Esophagus squamous epithelium (tissue), 5 donors: ENCODE data around the gene TMEM59L. TPM values are rescaled to one million over a fixed set of nuclear protein-coding genes. Genes with fewer than 3 reads are reported as not detected.

ENCODE experiments used
- DNase-seq: peaks from one replicate; lab custom pipeline; 2025; lab: John Stamatoyannopoulos, UW
- H3K27ac ChIP-seq, 4 donors: fragments of 200-600 bp; sonication (generic); one replicate each; pipeline ENCODE4 v1.5.1; 2016 to 2019; ENCODE audit warnings: mild to moderate bottlenecking in 1 of 4
- H3K27me3 ChIP-seq, 4 donors: fragments of 200-600 bp; sonication (generic); 1 replicate in 3 of 4; 2 replicates in 1 of 4; pipeline versions ENCODE4 v1.5.1 to v1.6.0; 2017 to 2021; ENCODE audit warnings: antibody characterized with exemption in 1 of 4
- H3K36me3 ChIP-seq, 3 donors: fragments of 200-600 bp; sonication (generic); one replicate each; pipeline ENCODE4 v1.5.1; 2016 to 2019
- H3K4me1 ChIP-seq, 3 donors: fragments of 200-600 bp; sonication (generic); one replicate each; pipeline ENCODE4 v1.5.1; 2017 to 2019
- H3K4me3 ChIP-seq, 4 donors: fragments of 200-600 bp; sonication (generic); 1 replicate in 3 of 4; 2 replicates in 1 of 4; pipeline ENCODE4 v1.5.1; 2016 to 2019; ENCODE audit warnings: mild to moderate bottlenecking in 2 of 4, moderate library complexity in 1 of 4
- H3K9me3 ChIP-seq, 3 donors: fragments of 200-600 bp; sonication (generic); one replicate each; pipeline ENCODE4 v1.5.1; 2016 to 2019
- CTCF ChIP-seq, 6 experiments: fragments of 450-650 bp in 4 of 6; fragments of 200-600 bp in 2 of 6; sonication (generic) in 2 of 6; IDR thresholded peaks; one replicate each; pipeline ENCODE4 v1.5.1; 2016 to 2019; ENCODE audit warnings: antibody characterized with exemption in 6 of 6, mild to moderate bottlenecking in 4 of 6, moderate library complexity in 4 of 6
- POLR2A ChIP-seq, 4 donors: fragments of 450-650 bp; IDR thresholded peaks; one replicate each; pipeline ENCODE4 v1.6.1; 2017; ENCODE audit warnings: antibody characterized with exemption in 4 of 4, mild to moderate bottlenecking in 4 of 4, moderate library complexity in 3 of 4
- WGBS, 2 donors: methylation state at CpG; one replicate each; pipeline ENCODE4 v1.1.5; 2018; 5-methylcytosine and 5-hydroxymethylcytosine counted together
- intact Hi-C: fragments of 100-400 bp; cut with DNase I; formaldehyde crosslinking; loops from one replicate; pipeline ENCODE4 v1.15.0; 2022
- total RNA-seq, 4 donors: library from RNA; depleted of rRNA; stranded (reverse); fragments of >200 nt; gene quantifications; one replicate each; pipeline ENCODE4 v1.1.0, GENCODE V29; 2016
- donor health status: DM: yes; HTN: yes; CAD: no.

The TMEM59L gene
- total RNA-seq, 4 donors from 2014 or later = 0.18 to 2.7 TPM; not detected in 2

DNA sequence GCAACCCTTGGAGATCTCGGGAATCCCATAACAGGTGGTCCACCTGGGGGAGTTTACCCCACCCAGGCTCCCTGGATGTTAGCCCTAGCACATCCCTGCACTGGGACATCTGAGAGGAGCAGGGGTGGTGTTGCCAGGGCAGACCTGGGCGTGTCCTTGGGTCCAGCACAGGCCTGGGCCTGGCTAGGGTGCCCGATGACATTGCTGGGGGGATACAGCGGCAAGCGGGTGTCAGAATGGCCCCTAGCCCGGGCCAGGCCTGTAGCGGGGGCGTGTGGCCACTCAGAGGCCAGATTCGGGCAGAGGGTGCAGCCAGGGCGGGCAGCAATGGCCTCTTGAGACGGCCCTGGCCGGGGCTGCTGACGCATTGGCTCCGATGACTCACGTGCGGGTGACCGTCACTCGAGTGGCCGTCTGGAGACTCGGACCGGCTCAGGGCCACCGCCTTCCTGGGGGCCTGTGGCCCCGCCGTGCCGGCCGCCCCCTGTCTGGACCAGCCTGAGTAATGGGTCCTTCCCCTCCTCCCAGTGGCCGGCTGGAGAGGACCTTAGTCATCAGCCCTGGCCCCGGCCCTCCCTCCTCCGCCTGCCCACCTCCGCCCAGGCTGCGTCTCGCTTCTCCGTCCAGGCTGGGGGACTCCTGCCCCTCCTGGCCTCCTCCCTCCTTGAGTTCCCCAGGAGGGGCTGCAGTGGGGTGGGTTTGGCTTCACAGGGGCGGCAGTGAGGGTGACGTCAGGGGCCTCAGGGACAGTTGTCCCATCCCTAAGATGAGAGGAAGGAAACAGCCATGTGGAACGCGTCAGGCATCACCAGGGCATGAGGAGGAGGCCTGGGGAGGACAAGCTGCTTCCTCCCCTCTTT is 47.6 kb downstream of the TMEM59L start:
- intact Hi-C loops = no loop called here
- Histone ChIP-seq H3K27ac (peak overlapping the region; percentile 65 to 93 (median 81)), H3K4me1 (peaks cover 6 to 75% (median 31%) of the 10 kb centered on the region in 3 donors), H3K36me3 (peaks cover 0 to 13% (median 0%) of the 10 kb centered on the region in 3 donors), H3K27me3 (no peaks in the 10 kb centered on the region), H3K4me3 (peak overlapping the region in 1 of 4 donors; percentile 19), H3K9me3 (no peaks in the 10 kb centered on the region)
- TF ChIP-seq POLR2A (IDR thresholded peaks at IDR 0.05) (no peak), CTCF (IDR thresholded peaks at IDR 0.05) (no peak)
- WGBS, 2 donors = 67 to 86% methylated on average over 1 to 21 of the region's 37 CpGs
- DNase-seq = no peak

GRCh38 chr19:18660939-18661670 is 48.4 kb downstream of the TMEM59L start:
- H3K36me3 ChIP-seq = peaks cover 0 to 21% (median 0%) of the 10 kb centered on the region in 3 donors
- TF ChIP-seq CTCF (IDR thresholded peaks at IDR 0.05) (no peak), POLR2A (IDR thresholded peaks at IDR 0.05) (no peak)
- peak overlapping the region; percentile 60 to 93 (median 81) for H3K27ac ChIP-seq
- H3K4me1 ChIP-seq = peaks cover 6 to 78% (median 31%) of the 10 kb centered on the region in 3 donors
- intact Hi-C loops = no loop called here
- no peak for DNase-seq
- no peaks in the 10 kb centered on the region for H3K27me3 ChIP-seq
- WGBS, 2 donors = 74% methylated on average over 6 of the region's 10 CpGs; no CpG with 5 or more reads in 1 of the 2 donors
- H3K4me3 ChIP-seq = peak overlapping the region in 1 of 4 donors; percentile 19
- no peaks in the 10 kb centered on the region for H3K9me3 ChIP-seq

DNA sequence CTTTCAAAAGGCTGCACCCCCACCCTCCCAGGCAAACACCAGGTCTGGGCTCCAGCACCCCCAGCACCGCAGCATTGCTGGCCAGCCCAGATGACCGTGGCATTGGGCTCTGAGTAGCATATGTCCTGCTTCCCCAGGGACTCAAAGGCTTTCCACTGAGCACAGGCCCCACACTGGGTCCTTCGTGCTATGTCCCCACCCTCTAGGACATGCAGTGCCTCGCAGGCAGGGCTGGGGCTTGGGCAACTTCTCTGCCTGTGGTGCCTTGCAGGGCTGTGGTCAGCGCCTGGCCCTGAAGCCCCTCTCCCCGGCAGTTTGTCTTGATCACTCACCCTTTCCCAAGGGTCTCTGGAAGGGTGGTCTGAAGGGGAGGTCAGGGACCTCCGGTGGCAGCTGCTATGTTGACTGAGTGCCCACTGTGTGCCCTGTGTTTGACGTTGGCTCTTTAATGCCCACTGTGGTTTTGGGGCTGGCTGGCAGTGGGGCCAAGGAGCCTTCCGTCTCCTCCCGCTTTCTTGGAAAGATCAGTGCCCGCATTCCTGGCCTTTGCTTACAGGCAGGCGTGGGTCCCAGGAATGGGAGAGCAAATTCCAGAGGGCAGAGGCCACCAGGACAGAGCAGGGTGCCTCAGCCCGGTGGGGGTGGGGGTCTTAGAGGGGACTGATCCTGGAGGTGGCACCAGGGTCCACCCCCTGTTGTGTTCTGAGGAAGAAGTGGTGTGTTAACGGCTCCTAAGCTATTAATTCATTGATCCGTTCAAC is 50.5 kb downstream of the TMEM59L start:
- Histone ChIP-seq H3K27ac (peak overlapping the region in 3 of 4 donors; percentile 51 to 65 (median 60)), H3K4me1 (peaks cover 1 to 67% (median 21%) of the 10 kb centered on the region in 3 donors), H3K9me3 (no peaks in the 10 kb centered on the region), H3K36me3 (peaks cover 0 to 41% (median 2%) of the 10 kb centered on the region in 3 donors), H3K4me3 (no peak overlapping the region), H3K27me3 (no peaks in the 10 kb centered on the region)
- DNase-seq = no peak
- 69 to 79% methylated on average over 6 of the region's 15 CpGs for WGBS, 2 donors
- intact Hi-C loops = no loop called here
- TF ChIP-seq POLR2A (IDR thresholded peaks at IDR 0.05) (no peak), CTCF (IDR thresholded peaks at IDR 0.05) (no peak)

GRCh38 chr19:18663940-18664530 is 51.4 kb downstream of the TMEM59L start:
- peaks cover 0 to 58% (median 16%) of the 10 kb centered on the region in 3 donors for H3K4me1 ChIP-seq
- WGBS, 2 donors = 68 to 70% methylated on average over 2 to 7 of the region's 14 CpGs
- H3K36me3 ChIP-seq = peaks cover 6 to 50% (median 11%) of the 10 kb centered on the region in 3 donors

More at GRCh38 chr19:18663940-18664530, 51.4 kb downstream of the TMEM59L start:
- Histone ChIP-seq H3K9me3 (no peaks in the 10 kb centered on the region), H3K27ac (peak overlapping the region in 3 of 4 donors; percentile 51 to 65 (median 60)), H3K27me3 (no peaks in the 10 kb centered on the region), H3K4me3 (no peak overlapping the region)
- DNase-seq = no peak
- intact Hi-C loops = no loop called here
- TF ChIP-seq CTCF (IDR thresholded peaks at IDR 0.05) (no peak), POLR2A (IDR thresholded peaks at IDR 0.05) (no peak)
